Activated T-cell treated with anti-CD3 and anti-CD28 coated beads, Interleukin-2, amount 50 U/mL, for 1 hour (primary cell): Measurements from ENCODE around the gene LCE2C.
"Not testable (repeated sequence)": the region's sequence is repeated elsewhere in the genome, so short reads cannot be mapped to it uniquely, and the experiment has no call there.

Experiments used
- DNase-seq: peaks from one replicate; pipeline ENCODE4 v3.0.0-alpha.2; 2020

LCE2C gene, protein sequence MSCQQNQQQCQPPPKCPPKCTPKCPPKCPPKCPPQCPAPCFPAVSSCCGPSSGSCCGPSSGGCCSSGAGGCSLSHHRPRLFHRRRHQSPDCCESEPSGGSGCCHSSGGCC

DNA sequence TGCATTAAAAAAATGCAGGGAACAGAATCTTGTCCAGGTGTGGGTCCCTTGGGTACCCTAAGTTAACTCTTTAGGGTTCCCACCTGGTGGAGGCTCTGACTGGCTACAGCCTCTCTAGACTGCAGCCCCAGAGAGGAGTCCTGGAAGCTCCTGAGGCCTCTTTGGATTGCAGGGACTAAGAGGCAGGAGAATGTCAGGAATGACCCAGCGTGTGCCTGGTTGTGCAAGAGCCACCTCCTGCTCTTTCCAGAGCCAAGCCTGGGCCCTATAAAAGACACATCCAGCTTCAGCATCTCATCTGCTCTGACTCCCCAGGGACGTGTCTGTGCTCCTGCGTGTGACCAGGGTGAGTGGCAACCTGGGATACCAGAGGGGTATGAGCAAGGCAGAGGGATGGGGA, at the start of gene LCE2C:
Gene LCE2C (plus strand): TSS at position 297 of the 400 bp plus-strand sequence. CDS start 737 bp downstream, outside the sequence.
- DNase-seq: not testable (repeated sequence)

DNA sequence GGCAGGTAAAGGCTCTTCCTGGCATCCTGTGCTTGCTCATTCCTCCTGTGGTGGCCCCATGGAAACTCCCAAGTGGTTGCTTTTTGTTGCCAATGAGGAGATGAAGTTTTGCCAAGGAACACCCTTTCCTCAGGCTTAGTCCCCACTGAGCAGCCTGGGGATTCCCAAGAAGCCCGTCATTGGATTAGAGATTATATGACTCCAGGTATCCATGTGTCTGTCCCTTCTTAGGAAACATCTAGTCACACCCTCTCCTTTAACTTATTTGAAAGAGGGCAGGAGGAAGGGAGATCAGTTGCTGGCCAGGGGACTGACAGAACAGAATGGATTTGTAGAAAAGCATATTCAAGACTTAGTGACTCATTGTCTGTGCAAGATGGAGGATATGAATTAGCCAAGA, 48.3 kb upstream of the LCE2C start:
- no peak for DNase-seq

DNA sequence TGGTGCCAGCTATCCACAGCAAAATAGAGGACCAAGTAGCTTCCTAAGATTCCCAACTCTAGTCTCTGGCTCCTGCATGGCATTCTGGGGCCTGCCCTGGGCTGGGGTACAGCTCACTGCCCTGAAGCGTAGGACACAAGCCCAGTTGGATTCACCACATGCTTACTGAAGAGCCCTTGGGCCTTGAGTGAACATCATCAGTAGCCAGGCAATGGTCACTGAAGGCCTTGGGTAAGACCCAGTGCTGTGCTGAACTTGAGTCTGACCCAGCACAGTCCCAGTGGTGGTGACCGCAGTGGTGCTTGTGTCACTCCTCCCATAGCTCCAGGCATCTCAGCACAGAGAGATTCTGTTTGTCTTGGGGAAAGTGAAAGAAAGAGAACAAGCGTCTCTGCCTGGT, 44.5 kb upstream of the LCE2C start:
- DNase-seq: no peak

DNA sequence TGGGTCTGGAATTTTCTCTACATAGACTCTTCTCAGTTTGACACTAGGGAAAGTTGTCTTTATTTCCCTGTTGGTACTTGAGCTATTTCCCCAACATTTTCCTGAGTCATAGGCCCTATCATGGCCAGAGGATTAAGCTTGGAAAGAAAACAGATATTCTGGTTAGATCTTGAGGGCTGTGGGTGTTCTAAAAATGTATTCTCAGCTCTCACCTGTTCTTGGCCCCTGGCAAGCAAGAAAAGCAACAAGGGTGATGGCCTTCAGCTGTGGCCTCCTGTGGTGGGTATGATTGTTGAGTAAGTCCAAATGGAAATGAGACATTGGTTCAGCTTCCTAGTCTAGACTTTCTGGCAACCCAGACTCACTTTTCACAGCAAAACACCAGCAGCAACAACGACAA, 34.7 kb upstream of the LCE2C start:
- DNase-seq: no peak

DNA sequence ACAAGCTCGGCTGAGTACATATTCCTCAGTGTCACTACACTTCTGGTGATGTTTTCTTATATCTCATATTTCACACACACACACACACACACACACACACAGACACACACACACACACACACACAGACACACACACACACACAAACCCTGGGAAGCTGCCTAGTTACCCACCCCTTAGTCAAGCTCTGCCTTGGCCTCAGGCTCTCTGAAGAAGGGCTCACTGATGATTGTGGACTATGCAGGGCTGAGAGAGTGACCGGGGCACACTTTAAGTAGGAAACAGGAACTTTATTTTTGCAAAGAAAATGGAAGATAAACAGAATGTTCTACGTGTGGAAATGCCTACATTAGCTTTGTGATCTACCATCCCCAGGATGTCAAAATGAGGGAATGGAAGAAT, 31.1 kb upstream of the LCE2C start:
- DNase-seq: no peak

DNA sequence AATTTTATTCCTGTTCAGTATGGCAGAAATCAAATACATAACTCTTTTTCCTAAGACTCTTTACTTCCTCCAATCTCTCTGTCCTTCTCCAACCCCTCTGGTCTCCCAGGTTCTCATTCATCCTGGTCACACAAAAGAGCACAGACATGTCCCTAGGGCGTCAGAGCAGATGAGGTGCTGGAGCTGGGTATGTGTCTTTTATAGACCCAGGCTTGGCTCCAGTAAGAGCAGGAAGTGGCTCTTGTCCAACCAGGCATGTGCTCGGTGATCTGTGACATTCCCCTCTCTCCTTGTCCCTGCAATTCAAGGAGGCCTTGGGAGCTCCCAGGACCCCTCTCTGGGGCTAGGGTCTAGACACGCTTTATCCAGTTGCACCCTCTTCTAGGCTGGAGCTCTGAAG, 29.9 kb upstream of the LCE2C start:
- no peak for DNase-seq

DNA sequence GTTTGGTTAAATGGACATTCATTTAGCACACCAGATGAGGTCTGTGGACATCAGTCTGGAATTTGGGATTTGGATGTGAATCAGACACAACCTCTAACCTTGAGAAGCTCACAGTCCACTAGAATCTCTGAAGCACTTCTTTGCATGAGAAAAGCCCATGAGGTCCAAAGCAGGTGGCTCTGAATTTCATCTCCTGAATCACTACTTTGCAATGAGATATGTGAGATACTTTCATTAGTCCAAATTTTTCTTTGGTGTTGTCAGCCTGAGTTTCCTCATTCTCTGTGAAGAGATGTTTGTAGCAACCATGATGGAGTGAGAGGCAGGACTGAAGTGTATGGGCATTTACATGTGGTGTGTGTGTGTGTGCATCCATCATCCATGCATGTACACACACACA, 28.4 kb upstream of the LCE2C start:
- DNase-seq: no peak

DNA sequence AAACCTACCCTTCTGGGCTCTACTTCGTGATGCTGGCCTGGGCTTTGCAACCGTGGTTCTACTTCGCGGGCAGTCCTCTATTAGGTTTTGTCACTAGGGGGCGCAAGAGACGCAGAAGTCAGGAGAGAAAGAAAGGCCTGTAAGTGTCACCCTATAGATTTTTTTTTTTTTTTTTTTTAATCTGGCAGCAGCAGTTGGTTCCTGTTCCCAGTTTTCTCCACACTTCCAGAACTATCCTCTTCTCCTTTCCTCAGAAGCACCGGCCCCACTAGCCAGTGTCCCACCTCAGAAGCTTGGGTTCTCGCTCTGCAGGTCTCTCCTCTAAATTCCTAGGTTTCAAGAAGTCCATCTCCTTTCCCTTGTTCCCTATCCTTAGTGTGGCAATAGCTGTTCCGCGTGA, 21.0 kb upstream of the LCE2C start:
- DNase-seq: peak; percentile 20

DNA sequence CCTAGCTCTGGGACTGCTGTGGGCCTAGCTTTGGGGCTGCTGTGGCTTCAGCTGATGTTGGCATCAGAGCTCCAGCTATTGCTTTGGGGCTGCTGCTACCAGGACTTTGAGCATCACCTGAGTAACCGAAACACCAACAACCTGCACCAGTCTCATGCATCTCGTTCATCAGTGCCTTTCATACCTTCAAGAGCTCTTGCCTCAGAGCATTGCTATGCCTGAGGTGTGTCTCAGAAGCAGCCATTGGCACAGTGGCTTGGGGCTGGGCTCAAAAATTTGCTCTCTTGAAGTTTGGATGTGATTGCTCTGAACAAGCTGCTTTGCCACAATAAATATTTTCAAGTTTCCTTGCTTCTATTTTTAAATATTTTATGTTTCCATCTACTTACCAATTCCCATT, 18.6 kb upstream of the LCE2C start:
- DNase-seq: no peak

DNA sequence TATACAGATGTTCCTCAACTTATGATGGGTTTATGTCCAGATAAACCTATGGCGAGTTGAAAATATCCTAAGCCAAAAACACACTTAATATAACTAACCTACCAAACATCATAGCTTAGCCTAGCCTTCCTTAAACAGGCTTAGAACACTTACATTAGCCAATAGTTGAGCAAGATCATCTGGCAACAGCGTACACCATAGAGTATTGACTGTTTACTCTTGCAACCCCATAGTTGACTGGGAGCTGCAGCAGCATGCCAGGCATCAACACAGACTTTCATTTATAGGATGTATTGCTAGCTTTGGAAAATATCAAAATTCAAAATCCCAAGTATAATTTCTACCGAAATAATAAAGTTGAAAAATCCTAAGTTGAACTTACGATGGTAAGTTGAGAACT, 17.4 kb upstream of the LCE2C start:
- DNase-seq: no peak

DNA sequence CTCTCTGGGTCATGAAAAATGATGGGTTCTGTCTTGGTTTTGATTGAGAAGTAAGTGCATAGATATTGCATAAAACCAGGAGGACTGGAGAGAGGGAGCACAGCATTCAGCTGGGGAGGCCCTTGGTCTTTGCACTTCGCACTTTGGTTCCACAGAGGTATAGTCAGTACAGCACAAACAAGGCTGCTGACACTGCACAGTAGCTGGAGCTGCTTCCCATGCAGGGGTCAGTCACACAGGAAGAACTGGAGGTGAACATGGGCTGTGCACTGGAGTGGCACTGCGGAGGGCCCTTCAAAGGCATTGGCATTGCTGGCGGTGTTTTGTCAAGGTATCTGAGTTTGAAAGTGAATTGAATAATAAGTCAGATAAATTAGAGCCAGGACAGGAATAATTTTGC, 16.4 kb upstream of the LCE2C start:
- no peak for DNase-seq

DNA sequence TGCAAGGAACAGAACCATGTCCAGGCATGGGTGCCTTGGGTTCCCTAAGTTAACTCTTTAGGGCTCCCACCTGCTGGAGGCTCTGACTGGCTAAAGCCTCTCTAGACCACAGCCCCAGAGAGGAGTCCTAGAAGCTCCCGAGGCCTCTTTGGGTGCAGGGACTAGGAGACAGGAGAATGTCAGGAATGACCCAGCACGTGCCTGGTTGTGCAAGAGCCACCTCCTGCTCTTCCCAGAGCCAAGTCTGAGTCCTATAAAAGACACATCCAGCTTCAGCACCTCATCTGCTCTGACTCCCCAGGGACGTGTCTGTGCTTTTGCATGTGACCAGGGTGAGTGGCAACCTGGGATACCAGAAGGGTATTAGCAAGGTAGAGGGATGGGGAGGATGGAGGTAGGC, 12.0 kb upstream of the LCE2C start, which contains the start of gene LCE2D:
Gene LCE2D (plus strand): TSS at position 283 of the 400 bp plus-strand sequence. CDS start 726 bp downstream, outside the sequence.
- no peak for DNase-seq

DNA sequence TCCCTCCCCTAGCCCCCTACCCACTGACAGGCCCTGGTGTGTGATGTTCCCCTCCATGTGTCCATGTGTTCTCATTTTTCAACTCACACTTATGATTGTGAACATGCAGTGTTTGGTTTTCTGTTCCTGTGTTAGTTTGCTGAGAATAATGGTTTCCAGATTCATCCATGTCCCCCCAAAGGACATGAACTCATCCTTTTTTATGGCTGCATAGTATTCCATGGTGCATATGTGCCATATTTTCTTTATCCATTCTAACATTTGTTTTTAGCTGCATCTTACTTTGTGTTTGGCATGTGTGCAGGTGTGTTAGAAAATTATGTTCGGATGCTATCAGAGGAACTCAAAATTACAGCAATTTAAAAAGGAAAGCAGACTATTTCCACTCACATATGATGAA, 8.9 kb upstream of the LCE2C start:
- not testable (repeated sequence) for DNase-seq

DNA sequence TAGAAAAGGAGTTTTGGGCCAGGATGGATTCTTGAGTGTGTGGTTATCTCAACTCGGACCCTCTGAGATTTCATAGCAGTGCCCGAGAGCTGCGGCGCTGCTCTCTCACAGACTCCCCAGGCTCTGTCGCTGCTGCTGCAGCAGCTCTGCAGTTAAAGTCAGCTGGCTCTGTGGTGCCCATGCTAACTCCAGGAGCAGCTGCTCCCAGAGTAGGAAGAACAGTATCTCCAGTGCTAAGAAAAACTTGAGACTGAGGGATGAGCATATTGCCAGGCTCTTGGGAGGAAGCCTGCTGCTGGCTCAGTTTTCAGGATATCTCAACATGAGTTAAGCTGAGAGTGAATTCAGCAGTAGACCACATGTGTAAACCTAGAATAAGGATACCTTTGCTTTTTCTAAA, 7.4 kb upstream of the LCE2C start:
- no peak for DNase-seq

DNA sequence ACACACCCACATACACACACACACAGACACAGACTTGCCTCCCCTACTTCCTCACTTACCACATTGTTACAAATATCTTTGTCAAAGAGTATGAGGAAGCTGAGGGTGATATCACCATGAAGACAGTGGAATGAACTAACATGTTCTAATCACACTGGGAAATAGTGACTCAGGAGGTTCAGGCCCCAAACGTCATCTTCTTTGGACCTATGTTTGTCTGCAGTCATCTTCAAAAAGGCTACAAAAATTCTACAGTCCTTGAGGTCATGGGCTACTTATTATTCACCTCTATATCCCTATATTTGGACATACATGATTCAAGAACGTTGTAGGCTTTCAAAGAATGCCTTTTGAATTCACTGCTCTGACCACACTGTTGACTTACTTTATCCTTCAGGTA, 2.1 kb upstream of the LCE2C start:
- no peak for DNase-seq

DNA sequence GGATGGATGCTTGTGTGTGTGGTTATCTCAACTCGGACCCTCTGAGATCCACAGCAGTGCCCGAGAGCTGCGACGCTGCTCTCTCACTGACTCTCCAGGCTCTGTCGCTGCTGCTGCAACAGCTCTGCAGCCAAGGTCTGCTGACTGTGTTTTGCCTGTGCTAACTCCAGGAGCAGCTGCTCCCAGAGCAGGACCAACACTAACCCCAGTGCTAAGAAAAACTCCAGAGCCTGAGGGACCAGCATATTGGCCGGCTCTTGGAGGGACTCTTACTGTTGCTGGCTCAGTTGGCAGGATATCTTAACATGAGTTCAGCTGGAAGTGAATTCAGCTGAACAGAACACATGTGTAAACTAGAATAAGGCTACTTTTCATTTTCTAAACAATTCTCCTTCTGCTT, 4.4 kb downstream of the LCE2C start:
- no peak for DNase-seq

DNA sequence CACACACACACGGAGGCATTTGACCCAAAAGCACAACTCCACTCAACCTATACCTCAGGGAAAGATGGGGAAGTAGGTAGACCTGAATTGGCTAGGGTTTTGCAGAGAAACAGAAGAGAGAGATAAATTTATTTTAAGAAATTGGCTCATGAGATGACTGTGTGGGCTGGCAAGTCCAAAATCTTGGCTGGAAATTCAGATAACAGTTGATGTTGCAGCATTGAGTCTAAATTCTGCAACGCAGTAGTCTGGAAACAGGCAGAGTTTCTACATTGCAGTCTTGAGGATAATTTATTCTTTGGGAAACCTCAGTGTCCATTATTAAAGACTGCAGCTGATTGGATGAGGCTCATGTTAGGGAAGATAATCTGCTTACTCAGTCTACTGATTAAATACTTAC, 6.5 kb downstream of the LCE2C start:
- DNase-seq: no peak

DNA sequence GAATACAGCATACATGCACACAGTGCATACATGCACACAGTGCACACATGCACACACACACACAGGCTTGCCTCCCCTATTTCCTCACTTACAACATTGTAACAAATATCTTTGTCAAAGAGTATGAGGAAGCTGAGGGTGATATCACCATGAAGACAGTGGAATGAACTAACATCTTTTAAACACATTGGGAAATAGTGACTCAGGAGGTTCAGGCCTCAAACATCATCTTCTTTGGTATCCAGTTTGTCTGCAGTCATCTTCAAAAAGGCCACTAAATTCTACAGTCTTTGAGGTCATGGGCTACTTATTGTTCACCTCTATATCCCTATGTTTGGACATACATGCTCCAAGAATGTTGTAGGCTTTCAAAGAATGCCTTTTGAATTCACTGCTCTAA, 8.8 kb downstream of the LCE2C start:
- DNase-seq: no peak

DNA sequence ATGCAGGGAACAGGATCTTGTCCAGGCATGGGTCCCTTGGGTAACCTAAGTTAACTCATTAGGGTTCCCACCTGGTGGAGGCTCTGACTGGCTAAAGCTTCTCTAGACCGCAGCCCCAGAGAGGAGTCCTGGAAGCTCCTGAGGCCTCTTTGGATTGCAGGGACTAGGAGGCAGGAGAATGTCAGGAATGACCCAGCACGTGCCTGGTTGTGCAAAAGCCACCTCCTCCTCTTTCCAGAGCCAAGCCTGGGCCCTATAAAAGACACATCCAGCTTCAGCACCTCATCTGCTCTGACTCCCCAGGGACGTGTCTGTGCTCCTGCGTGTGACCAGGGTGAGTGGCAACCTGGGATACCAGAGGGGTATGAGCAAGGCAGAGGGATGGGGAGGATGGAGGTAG, 10.7 kb downstream of the LCE2C start, which contains the start of gene LCE2B:
Gene LCE2B (plus strand): TSS at position 301 of the 400 bp plus-strand sequence. CDS start 721 bp downstream, outside the sequence.
- not testable (repeated sequence) for DNase-seq

DNA sequence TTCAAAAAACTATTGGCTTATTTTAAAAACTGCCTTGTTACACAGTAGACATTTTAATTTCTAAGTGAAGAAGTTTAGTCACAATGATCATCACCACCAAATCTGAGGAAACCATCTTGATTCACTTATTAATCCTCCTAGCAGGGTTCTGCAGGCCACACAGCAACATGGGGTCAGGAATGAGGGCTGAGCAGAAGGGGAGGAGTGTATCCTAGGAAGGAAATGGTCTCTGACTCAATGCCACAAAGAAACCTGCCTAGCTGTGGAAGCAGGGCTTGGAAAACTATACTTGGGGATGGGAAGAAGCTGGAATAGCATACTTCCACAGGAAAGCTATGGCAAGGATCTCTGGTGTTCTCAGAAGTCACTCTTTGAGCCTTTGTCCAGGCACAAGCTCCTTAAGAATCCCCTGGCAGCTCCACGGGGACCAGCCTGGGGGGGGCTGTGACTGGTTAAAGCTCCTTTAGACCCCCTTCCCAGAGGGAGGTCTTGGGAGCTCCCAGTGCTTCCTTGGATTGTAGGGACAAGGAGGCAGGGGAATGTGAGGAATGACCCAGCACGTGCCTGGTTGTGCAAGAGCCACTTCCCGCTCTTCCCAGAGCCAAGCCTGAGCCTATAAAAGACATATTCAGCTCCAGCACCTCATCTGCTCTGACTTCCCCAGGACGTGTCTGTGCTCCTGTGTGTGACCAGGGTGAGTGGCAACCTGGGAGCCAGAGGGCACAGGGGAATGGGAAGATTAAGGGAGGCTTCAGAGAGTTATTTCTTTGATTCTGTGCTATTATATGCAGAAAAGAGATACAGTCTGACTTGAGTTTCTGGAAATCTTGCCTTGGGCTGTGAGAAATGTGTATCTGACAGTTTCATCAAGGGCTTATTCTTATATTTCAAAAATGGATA, 22.9 kb downstream of the LCE2C start, which contains the start of gene LCE2A:
Gene LCE2A (plus strand): TSS at position 645 of the 900 bp plus-strand sequence. CDS start 557 bp downstream, outside the sequence.
- DNase-seq: no peak

DNA sequence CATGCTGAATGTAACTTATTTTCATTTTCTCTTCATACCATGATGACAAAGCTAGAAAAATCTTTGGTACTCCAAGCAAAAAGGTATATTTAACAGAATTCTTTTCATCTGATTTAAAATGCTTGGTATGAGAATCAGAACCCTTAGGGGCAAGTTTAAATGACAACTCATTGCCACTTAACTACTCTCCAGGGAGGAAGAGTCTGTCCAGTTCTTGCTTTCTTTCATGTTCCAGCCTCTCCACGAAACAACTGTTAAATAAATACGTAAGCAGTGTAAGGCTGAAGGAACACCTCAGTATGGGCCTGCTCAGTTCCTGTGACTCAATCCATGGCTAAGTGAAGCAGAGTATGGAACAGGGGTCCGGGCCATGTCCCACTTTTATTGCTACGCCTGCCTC, 24.7 kb downstream of the LCE2C start:
- no peak for DNase-seq

DNA sequence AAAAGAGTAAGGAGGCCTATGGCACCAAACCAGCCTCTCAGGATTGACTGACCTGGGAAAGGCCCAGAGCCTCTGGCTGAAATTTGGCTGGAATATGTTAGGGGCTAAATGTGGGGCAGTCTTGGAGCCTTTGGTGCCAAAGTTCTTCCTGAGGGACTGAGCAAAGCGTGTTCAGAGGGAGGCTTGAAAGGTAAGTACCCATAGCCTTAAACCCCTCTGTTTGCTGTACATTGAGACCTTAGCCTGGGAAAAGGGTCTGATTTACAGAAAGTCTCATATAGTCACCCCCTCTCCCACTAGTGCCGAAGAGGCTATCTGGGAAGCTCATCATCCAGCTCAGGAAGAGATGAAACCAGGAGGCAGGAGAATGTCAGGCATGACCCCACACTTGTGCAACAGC, 32.8 kb downstream of the LCE2C start, which contains the start of gene LCE4A:
Gene LCE4A (plus strand): TSS at position 301 of the 400 bp plus-strand sequence. CDS start 916 bp downstream, outside the sequence.
- DNase-seq: no peak

DNA sequence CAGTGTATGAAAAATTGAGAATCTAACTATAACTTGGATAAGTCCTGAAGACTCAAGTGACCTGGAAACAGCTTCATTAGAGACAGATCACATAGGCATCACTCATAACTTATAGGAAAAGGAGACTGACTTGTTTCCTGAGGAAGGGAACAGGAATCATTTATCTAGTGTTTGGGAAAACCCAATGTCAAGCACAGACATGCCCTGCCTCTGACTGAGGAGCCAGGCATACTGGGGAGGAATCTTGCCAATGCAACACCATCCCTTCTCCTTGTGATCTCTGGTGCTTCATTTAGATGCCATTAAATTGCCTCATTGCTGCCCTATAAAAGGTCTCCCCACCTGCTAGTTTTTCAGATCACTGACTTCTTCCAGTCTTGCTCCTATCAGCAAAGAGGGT, 43.2 kb downstream of the LCE2C start:
- no peak for DNase-seq

DNA sequence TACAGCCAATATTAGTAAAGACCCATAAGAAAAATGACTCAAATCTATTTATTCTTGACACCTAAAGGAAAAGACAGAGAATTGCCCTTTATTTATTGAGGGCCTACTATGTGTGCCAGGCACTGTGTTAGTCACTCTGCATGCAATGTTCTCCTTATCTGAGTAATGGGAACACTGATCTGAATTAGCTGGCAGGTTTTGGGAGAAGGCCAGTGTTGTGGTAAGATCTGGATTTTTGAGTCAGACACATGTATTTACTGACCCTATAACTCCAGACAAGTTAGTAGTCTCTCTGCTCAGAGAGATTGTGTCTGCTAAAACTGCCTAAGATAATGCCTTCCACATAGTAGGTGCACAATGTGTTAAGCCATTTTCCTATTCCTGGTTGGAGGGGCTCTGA, 50.2 kb downstream of the LCE2C start:
- no peak for DNase-seq
